ENCODE results near the gene STK33.

- TF ChIP-seq, protein P1, sequence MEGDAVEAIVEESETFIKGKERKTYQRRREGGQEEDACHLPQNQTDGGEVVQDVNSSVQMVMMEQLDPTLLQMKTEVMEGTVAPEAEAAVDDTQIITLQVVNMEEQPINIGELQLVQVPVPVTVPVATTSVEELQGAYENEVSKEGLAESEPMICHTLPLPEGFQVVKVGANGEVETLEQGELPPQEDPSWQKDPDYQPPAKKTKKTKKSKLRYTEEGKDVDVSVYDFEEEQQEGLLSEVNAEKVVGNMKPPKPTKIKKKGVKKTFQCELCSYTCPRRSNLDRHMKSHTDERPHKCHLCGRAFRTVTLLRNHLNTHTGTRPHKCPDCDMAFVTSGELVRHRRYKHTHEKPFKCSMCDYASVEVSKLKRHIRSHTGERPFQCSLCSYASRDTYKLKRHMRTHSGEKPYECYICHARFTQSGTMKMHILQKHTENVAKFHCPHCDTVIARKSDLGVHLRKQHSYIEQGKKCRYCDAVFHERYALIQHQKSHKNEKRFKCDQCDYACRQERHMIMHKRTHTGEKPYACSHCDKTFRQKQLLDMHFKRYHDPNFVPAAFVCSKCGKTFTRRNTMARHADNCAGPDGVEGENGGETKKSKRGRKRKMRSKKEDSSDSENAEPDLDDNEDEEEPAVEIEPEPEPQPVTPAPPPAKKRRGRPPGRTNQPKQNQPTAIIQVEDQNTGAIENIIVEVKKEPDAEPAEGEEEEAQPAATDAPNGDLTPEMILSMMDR (IDR thresholded peaks at IDR 0.05) = no peak
- no peak for TF ChIP-seq POLR2A (IDR thresholded peaks at IDR 0.05)
Measured at GRCh38 chr11:8355416-8355742, 238.6 kb downstream of the STK33 start.

Data from body of pancreas (tissue), 4 donors.